CD4-positive, alpha-beta T cell treated with Interleukin-17A for 1 hour (primary cell): ENCODE results near the gene STOX1.
"Not testable (repeated sequence)": the region's sequence is repeated elsewhere in the genome, so short reads cannot be mapped to it uniquely, and the experiment has no call there.

Experiments used
- DNase-seq: peaks from one replicate; pipeline ENCODE4 v3.0.0-alpha.2; 2020

Gene STOX1

DNA sequence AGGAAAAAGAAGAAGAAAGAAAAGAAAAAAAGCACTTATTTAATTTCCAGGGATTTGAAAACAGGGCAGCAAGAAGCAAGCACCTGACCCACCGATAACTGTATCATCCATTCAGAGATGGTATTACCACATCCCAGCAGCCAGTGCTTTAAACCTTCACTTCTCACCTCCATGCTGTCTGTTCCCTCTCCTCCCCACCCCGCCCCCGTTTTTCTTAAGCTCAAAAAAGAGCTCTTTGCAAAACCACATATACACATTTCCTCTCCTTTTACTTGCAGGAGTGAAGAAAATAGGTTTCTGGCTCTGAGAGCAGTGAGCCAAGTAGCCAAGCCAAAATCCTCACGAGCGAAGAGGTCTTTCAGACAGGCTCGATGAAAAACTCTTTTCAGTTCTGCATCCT, 2.2 kb downstream of the STOX1 start:
- DNase-seq: no peak

DNA sequence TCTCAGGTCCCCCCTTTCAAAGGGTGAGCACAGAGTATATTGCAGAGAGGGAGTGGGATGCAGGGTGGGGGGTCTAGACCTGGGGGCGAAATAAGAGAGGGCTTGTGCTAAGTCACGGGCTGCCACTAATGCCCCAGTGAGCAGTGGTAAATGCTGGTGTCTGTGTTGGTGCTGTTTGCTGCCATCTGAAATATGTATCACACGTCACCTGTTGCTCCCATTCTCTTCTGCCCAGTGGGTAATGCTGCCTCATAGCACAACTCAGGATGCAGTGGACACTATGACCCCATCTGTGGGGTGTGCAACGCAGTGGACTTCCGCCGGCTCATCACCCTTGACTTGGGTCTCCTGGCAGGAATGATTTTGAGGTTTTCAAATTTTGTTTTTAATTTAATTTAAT, 2.6 kb downstream of the STOX1 start:
- DNase-seq: no peak

DNA sequence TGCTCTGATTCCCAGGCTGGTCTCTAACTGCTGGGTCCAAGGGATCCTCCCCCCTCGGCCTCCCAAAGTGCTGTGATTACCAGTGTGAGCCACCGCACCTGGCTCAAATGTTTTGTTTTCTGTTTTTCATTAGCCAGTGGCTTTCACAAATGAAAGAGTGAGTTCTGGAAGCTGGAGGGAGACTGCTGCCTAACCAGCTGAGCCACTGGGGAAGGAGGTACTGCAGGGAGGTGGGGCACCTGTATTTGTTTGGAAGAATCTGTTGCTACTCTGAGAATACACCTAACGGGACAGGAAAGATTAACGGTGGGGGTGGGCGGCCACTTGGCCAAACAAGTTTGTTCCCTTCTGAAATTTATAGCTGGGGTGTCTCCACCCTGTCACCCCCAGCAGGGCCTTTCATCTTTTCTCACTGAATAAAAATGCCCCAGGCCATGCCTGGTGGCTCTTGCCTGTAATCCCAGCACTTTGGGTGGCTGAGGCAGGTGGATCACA, 4.7 kb downstream of the STOX1 start:
- no peak for DNase-seq

DNA sequence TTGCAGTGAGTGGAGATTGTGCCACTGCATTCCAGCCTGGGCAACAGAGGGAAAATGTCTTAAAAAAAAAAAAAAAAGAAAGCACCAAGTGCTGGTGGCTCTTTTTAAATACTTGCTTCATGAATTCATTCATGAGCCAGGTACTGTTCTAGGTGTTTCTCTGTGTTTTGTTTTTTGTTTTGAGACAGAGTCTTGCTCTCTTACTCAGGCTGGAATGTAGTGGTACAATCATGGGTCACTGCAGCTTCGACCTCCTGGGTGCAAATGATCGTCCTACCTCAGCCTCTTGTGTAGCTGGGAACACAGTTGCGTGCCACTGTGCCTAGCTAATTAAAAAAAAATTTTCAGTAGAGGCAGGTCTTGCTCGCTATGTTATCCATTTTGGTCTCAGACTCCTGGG, 5.3 kb downstream of the STOX1 start:
- no peak for DNase-seq

DNA sequence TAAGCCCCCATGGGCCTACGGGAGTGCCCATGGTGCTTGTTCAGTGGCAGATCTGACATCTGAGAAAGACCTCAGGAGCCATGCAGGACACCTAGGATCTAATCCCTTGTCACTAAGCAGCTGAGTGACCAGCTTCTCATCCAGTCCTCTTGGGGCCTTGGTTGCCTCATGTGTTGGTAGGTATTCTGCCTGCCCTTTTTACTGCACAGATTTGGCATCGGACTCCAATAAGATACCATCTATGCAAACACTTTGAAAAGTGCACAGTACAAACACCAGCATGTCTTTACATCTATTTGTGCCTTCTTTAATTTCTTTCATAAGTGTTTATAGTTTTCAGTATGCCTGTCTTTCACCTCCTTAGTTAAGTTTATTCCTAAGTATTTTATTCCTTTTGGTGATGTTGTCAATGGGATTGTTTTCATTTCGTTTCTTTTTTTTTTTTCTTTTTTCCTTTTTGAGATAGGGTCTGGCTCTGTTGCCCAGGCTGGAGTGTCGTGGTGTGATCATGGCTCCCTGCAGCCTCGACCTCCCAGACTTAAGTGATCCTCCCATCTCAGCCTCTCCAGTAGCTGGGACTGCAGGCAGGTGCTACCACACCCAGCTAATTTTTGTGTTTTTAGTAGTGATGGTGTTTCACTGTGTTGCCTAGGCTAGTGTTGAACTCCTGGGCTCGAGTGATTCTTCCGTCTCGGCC, 10.4 kb downstream of the STOX1 start:
- no peak for DNase-seq

DNA sequence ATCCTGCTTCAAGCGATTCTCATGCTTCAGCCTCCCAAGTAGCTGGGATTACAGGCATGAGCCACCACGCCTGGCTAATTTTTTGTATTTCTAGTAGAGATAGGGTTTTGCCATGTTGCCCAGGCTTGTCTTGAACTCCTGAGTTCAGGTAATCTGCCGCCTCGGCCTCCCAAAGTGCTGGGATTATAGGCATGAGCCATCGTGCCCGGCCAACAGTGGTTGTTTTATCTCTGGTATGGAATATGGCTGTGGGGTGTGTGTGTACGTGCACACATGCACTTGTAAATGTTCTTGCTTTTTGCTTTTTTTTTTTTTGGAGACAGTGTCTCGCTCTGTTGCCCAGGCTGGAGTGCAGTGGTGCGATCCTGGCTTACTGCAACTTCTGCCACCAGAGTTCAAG, 13.3 kb downstream of the STOX1 start:
- DNase-seq: not testable (repeated sequence)

DNA sequence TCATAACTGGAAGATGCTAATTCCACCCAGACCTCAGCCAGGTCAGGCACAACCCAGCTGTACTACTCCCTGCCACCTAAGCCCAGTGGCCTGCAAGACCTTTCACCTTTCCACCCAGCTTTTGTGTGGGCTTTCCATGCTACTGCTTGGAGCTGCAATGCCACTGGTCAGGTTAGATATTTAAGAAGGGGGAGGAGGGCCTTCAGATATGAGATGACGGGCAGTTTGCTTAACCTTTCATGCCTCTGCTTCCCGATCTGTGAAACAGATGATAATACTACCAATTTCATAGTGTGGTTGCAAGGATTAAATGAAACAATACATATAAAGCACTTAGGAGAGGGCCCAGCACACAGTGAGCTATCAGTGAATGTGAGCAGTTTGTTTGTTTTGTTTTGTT, 20.9 kb downstream of the STOX1 start:
- DNase-seq: no peak

DNA sequence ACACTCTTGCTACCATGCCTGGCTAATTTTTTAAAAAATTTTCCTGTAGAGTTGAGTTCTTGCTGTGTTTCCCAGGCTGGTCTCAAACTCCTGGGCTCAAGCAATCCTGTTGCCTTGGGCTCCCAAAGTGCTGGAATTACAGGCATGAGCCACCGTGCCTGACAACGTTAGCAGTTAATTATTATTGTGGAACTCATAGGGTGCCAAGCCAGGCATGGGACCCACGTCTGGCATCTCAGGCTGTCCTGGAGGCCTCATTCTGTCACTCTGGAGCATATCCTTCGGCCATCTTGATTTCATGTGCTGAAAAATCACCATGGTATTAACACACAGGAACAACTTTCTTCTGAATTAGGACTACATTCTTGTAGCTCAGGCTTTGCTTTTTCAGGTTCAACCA, 21.5 kb downstream of the STOX1 start:
- no peak for DNase-seq

DNA sequence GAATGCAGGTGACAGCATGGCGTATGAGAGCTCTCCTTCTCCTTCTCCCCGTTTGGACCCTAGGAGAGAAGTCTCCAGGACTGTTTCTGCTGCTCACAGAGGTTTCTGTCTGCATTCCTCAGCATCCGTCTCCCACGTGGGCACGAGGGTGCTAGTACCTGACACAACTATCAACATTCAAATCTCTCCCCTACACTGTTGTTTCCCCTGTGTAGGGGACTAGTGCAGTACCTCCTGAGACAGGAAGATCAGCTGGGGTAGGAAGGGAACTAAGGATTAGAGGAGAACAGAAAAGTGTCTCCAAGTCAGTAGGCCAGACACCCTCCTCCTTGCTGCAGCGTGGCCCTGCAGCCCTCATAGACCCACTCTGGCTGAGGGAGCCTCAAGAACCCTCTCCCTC, 29.0 kb downstream of the STOX1 start:
- DNase-seq: no peak

DNA sequence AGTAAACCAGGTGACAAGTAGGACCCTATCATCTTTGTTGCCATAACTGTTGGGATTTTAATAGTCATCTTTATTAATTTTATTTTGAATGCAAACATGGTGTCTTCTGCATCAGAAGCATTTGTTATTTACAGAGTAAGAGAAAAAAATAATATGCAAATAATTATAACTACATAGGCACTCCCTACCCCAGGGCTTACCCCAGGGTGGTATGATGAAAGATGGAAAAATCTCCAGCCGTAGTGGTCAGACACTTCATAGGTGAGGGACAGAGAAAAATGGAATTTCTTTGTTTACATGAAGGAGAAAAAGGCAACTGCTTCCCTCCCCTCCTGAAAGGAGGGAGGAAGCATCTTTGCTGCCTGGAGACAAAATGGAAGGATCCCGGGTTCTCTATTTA, 29.7 kb downstream of the STOX1 start:
- no peak for DNase-seq

DNA sequence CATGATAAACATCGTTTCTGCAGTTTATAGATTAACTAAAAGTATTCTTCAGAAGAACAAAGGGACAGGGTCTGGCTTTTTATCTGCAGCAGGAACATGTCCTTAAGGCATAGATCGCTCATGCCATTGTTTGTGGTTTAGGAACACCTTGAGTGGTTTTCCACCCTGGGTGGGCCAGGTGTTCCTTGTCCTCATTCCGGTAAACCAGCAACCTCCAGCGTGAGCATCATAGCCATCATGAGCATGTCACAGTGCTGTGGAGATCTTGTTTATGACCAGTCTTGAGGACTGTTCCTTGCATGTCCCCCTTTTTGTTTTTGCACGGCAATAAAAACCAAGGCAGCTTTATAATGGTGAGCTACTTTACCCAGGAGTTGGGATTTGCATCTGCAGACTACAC, 33.9 kb downstream of the STOX1 start:
- no peak for DNase-seq

DNA sequence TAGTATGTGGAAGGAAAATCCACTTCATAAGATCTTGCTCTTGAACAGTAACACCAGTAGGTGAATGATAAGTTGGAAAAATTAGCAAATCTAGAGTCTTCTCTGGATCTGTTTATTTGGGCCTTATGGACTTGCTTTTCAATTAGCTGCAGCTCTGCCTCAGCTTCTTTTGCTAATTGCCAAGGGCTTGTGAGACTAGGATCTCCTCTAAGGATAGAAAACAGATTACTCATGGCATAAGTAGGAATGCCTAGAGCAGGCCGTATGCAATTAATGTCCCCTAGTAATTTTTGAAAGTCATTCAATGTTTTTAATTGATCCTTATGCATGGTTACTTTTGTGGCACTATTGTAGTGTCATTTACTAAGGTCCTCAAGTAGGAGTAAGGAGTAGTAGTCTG, 37.3 kb downstream of the STOX1 start:
- no peak for DNase-seq

DNA sequence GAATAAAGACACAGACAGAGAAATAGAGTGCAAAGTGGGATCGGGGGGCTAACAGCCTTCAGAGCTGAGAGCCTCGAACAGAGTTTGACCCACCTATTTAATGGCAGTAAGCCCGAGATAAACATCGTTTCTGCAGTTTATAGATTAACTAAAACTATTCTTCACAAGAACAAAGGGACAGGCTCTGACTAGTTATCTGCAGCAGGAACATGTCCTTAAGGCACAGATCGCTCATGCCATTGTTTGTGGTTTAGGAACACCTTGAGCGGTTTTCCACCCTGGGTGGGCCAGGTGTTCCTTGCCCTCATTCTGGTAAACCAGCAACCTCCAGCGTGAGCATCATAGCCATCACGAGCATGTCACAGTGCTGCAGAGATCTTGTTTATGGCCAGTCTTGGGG, 40.8 kb downstream of the STOX1 start:
- not testable (repeated sequence) for DNase-seq

DNA sequence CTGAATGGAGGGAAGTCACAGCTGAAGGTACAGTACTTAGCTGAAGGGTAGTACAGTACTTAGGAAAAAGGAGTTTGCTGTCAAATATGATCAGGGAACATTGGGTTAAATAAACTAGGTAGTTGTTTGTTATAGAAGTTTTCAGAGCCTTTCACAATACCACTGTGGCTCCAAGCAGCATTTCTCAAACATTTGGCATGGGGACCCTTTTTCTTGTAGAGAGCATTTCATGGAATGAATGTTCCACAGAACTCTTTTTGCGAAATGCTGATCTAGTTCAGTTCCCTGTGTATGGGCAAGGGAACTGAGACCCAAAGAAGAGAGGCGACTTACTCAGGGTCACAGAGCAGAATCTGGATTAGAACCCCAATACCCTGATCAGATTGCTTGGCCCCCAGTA, 42.3 kb downstream of the STOX1 start:
- DNase-seq: no peak

DNA sequence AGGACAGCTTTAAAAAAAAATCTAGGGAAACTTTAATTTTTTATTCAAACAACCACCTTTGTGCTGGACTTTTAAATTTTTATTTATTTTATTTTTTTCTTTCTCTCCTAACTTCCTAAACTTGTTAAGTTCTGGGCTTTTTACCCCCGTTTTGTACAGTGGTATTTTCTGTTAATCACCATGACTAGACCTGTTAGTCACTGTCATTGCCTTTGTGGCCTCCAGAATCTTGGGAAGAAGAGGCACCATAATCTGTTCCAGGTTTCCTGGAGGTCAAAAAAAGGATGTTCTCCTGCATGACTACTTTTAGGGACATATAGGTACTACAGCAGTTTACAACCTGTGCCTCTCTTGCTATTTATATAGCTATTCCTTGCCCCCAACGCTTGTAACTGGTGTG, 42.7 kb downstream of the STOX1 start:
- no peak for DNase-seq

DNA sequence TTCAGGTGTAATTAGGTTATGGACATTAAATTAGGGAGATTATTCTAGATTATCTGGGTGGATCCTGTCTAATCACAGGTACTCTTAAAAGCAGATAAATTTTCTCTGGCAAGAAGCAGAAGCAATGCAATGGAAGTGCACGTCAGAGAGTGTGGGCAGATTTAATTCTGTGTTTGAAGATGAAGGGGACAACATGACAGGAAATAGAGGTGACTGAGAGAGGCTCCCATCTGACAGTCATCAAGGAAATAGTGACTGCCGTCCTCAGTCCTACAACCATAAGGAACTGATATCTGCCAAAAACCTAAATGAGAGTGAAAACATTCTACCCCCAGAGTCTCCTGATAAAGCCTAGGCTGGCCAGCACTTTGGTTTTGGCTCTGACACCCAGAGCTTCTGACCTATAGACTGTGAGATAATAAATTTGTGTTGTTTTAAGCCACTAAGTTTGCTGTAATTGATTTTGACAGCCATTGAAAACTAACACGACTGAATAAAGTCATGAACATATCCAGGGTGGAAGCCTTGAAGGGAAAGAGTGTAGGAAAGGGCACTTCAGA, 43.3 kb downstream of the STOX1 start:
- DNase-seq: no peak

DNA sequence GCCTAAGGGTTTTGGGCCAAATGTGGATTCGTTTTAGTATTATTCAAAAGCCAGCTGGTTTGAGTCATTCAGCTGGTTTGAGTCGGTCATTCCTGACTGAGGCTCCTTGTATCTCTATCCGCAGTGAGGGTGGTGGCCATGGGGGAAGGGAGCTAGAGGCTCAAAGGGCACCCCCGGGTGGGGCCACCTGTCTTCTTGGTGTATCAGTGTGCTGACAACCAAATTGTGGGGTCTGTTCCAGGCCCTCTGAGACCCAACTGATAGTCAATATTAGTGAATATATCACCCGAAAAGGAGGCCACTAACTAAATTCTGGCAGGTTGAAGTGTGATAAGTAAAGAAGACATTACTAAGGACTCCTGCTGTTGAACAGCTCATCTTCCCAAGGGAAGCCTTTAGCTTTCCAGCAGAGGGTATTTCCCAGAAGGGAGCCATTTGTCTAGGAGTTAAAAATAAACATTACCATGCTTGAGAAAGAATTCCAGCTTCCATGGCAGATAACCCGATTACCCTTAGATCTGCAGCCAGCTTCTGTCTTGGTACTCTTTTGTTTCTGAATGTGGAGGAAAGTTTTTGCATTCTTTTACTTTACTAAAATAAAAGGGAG, 43.9 kb downstream of the STOX1 start:
- DNase-seq: no peak

DNA sequence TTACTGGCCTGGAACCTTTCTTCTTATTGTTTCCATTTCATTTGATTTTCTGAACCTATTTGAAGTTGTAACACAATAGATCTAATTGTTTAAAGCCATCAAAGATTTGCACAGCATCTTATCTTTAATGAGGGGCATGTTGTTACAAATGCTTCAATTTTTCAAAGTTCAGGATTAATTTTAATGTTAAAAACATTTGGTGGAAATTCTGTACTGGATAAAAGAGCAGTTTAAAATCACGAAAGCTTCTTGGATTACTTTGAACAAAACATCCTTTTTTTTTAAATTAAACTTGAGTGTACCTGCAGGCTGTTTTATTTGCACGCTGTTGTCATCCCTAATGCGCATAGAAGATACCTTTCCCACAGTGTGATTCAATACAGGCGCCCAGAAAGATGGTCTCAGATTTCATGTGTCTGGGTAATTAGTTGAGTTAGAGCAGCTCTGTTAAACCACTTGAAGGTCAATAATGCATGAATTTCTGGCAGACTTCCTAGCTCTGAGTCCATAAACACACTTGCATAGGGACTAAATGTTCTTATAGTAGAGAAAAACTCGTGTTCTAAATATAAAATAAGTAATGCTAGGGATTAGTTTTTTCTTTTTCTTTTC, 44.5 kb downstream of the STOX1 start:
- DNase-seq: no peak

DNA sequence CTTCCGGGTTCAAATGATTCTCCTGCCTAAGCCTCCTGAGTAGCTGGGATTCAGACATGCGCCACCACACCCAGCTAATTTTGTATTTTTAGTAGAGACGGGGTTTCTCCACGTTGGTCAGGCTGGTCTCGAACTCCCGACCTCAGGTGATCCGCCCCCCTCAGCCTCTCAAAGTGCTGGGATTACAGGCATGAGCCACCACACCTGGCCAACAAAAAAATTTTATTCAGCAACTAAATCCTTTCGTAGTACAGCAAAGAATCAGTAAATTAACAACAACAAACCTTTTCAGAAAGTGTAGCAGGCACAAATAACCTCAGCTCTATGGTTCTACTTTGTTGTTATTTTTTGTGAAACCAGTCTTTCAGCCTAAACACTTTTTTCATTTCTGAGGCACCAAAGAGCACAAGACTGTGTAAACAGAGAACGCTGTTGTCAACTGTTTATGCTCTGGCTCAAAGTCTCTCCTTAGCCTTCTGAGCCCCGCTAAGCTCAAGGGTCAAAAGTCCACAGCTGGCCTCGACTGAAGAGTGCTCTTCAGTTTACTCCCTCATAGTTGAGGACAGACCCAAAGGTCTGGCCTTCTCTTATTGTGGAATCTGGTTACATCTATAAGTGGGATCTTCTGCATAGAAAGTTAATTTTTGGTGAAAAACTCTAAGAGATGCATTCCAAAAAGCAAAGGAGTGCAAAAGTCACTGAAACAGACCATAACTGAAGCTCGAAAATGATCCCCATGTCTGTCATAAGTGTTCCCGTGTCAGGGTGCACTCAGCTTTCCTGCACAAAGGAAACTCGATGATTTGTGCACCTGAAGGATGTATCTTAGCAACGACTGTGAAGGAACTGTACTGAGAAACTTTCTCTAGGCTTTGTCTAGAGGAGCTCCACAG, 49.2 kb downstream of the STOX1 start:
- DNase-seq: no peak

DNA sequence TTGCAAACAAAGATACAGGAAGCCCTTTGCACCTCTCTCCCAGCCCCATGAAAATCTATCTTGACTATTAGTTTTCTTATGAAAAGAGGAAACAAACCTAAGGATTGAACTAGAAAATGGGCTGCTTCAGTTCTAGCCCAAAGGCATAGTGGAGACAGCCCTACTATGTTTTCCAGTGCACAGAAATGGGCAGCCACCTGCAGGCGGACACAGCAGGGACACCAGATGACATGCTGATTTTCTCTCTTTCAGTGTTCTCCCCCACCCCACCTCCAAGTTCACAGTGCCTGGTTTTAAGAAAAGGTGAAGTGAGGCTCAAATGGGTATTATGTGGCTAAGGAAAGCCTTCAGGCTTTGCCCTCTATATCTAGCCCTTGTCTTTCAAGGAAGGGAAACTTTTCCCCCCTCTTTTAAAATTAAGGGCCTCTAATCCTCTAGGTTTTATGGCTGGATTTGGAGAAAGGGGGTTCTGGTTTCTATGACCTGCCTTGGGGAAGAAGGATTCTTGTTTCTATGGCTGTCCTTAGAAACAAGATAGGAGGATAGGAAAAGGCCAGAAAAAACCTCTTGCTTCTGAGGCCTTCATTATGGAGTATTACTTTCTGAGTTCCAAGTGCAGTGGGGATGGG, 50.3 kb downstream of the STOX1 start:
- no peak for DNase-seq

DNA sequence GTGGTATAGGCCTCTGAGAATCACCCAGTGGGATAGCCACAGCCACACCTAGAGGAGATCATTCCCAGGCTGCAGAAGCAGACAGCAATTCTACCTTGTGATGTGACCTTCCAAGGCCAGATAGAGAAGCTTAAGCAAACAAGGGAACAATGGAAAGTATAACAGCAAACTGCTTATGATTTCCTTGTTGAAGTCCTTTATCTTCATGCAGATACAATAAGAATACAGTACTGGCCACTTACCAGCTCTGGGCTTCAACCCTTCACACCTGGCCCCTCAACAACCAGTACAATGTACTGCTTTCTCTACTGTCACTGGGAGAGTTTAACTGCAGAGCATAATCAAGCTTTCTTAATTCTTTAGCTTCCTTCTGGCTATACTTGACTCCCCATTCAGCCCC, 51.2 kb downstream of the STOX1 start:
- no peak for DNase-seq

DNA sequence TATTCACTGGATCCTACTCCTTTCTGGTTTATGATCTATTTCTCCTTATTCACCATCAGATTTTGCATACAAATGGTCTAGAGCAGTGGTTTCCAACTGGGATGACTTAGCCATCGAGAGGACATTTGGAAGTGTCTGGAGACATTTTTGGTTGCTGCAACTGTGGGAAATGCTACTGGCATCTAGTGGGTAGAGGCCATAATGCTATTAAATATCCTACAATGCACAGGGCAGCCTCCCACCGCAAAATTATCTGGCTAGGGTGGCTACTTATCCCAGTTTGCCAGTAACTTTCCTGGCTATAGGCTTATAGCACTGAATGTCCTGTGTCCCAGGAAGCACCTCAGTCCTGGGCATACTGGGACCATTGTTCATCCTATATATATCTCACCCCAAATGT, 52.3 kb downstream of the STOX1 start:
- DNase-seq: no peak

DNA sequence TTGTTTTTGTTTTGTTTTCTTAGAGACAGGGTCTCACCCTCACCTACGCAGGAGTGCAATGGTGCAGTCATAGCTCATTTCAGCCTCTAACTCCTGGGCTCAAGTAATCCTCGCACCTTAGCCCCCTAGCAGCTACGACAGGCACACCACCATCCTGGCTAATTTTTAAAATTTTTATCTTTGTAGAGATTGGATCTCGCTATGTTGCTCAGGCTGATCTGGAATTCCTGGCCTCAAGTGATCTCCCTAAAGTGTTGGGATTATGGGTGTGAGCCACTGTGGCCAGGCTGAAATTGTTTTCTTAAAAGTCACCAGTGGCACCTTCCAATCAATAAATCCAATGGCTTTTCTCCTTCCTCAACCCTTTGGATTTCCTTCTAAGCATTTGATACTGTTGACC, 52.9 kb downstream of the STOX1 start:
- no peak for DNase-seq
